Keratinocyte (primary cell): ENCODE data around the gene MAMDC2.

Experiments used
- CTCF ChIP-seq, 3 experiments: IDR thresholded peaks in 1 of 3; conservative IDR thresholded peaks in 1 of 3; optimal IDR thresholded peaks in 1 of 3; 2 replicates in 2 of 3; 3 replicates in 1 of 3; pipeline versions ENCODE3 to v1.5.1; 2011; ENCODE audit warnings: low read length in 3 of 3, mild to moderate bottlenecking in 3 of 3, moderate library complexity in 2 of 3, control low read depth in 1 of 3, inconsistent platforms in 1 of 3; ENCODE audit not compliant: insufficient read depth in 2 of 3; ENCODE audit errors: extremely low read depth in 1 of 3
- EZH2 ChIP-seq: IDR thresholded peaks from one replicate; pipeline ENCODE4 v1.6.1; 2012; ENCODE audit warnings: inconsistent platforms, mild to moderate bottlenecking, low read length, moderate library complexity

DNA sequence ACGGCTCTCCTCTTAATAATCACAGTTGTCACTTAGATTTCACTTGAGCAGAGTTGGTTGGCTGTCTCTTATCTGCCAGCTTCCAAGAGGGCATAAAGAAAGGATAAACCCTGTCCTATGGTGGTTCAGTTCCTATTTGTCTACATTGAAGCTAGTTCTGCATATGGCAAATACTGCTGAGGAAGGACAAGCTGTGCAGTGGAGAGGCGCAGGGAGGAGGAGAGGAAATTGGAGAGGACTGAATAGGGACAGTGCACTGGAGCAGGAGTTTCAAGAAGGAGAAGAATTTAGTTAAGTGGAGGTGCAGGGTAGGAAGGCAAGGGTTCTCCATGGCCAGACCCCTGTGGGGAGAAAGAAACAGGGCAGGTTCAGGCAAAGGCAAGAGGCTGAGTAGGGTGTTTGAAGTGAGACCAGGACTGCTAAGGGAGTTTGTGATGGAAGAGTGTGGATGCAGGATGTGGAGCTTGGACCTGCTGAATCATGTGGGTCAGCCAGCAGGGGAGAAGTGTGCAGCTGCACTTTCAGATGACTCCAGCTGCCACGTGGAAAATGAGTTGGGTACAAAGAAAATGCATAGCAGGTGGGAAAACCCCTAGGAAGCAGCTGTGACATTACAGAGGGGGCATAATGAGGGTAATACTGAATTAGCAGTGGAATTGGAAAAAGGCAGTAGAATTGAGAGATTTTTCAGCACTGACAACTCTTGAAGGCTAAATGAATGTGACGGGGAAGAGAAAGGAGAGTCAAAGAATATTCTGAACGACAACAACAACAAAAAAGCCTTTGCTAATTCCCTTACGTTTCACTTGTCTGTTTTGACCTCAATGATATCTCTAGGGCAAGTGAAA, 66.8 kb downstream of the MAMDC2 start:
- no peak for TF ChIP-seq CTCF (optimal IDR thresholded peaks at IDR 0.05 in 1 of 3, IDR thresholded peaks at IDR 0.05 in 1 of 3, conservative IDR thresholded peaks at IDR 0.05 in 1 of 3; ENCODE audit: extremely low read depth in 1 of 3, insufficient read depth in 2 of 3, low read length in 3 of 3)
- no peak for TF ChIP-seq EZH2
